HCT116 (cell line): ENCODE data around the gene FMO5. TPM values are rescaled to one million over a fixed set of nuclear protein-coding genes. Genes with fewer than 3 reads are reported as not detected.

Experiments
- ATAC-seq: fragments of 200-7000 bp; cut with Tn5 transposase; 2 replicates; pipeline ENCODE4 v1.9.1; 2020; ENCODE audit warnings: mild to moderate bottlenecking, moderate library complexity
- BruUV-seq: library from RNA; stranded (reverse); fragments of 400-500 nt; replicated peaks from 2 replicates; lab custom pipeline; 2021; lab: Mats Ljungman, UMichigan
- CTCF ChIA-PET: fragments of 300-600 bp; sonication (Branson Sonifier 250); formaldehyde crosslinking; loops from one replicate; lab custom pipeline; 2021; ENCODE audit warnings: antibody characterized with exemption; lab: Charles Lee
- POLR2A ChIA-PET: fragments of 300-600, 350-600 bp; sonication (Branson Sonifier 250); formaldehyde crosslinking; loops from one replicate; lab custom pipeline; 2021; ENCODE audit warnings: antibody characterized with exemption; lab: Charles Lee
- RAD21 ChIA-PET, 2 experiments: fragments of 300-600 bp; sonication (Branson Sonifier 250); formaldehyde crosslinking; loops; one replicate each; lab custom pipeline; 2023; ENCODE audit warnings: low total read pairs in 2 of 2; ENCODE audit not compliant: uncharacterized antibody in 2 of 2, unreplicated experiment in 2 of 2, low non-redundant PET in 1 of 2; lab: Charles Lee
- DNase-seq: peaks from one replicate; pipeline ENCODE4 v3.0.0-alpha.2; 2010; ENCODE audit warnings: low read depth, low spot score
- H2AFZ ChIP-seq: fragments of 200-600 bp; shearing (Covaris generic), sonication (generic); 2 replicates; pipeline ENCODE4 v1.6.1; 2017; ENCODE audit warnings: low read depth, mixed run types, mixed read lengths, antibody characterized with exemption, low read length; ENCODE audit not compliant: poor library complexity, severe bottlenecking
- H3K27ac ChIP-seq: 2 replicates; pipeline ENCODE4 v1.5.1; 2012; ENCODE audit warnings: low read depth, low read length
- H3K27me3 ChIP-seq: fragments of 200-600 bp; sonication (generic); 2 replicates; pipeline ENCODE4 v1.6.1; 2016; ENCODE audit warnings: mixed run types, low read length, mixed read lengths; ENCODE audit not compliant: insufficient read depth
- H3K36me3 ChIP-seq, 2 experiments: fragments of 200-500 bp in 1 of 2; fragments of 200-600 bp in 1 of 2; sonication (Bioruptor generic) in 1 of 2; sonication (generic) in 1 of 2; 2 replicates each; pipeline versions ENCODE4 v1.5.1 to v1.6.1; 2014 to 2016; ENCODE audit warnings: low read length in 2 of 2, inconsistent platforms in 1 of 2, mixed read lengths in 1 of 2, mixed run types in 1 of 2; ENCODE audit not compliant: insufficient read depth in 2 of 2, control insufficient read depth in 1 of 2
- H3K4me1 ChIP-seq, 2 experiments: fragments of 200-600 bp in 1 of 2; sonication (generic) in 1 of 2; 2 replicates each; pipeline versions ENCODE4 v1.5.1 to v1.6.1; 2012 to 2017; ENCODE audit warnings: low read length in 2 of 2, inconsistent platforms in 1 of 2, mild to moderate bottlenecking in 1 of 2, mixed read lengths in 1 of 2, mixed run types in 1 of 2, moderate library complexity in 1 of 2; ENCODE audit not compliant: insufficient read depth in 2 of 2, control insufficient read depth in 1 of 2
- H3K4me2 ChIP-seq: fragments of 200-600 bp; sonication (generic); 2 replicates; pipeline ENCODE4 v1.6.1; 2017; ENCODE audit warnings: mixed run types, low read length, mixed read lengths
- H3K4me3 ChIP-seq, 2 experiments: fragments of 200-600 bp in 1 of 2; sonication (generic) in 1 of 2; replicated peaks in 1 of 2; 2 replicates each; pipeline ENCODE4 v1.5.1; 2011 to 2016; ENCODE audit warnings: low read length in 2 of 2, control low read depth in 1 of 2, low read depth in 1 of 2, mild to moderate bottlenecking in 1 of 2, mixed read lengths in 1 of 2, mixed run types in 1 of 2
- H3K79me2 ChIP-seq: fragments of 200-600 bp; sonication (generic); 2 replicates; pipeline ENCODE4 v1.6.1; 2017; ENCODE audit warnings: mild to moderate bottlenecking, mixed run types, low read length, moderate library complexity, mixed read lengths; ENCODE audit not compliant: insufficient read depth
- H3K9ac ChIP-seq: fragments of 200-600 bp; sonication (generic); 2 replicates; pipeline ENCODE4 v1.6.1; 2016; ENCODE audit warnings: low read length, mixed read lengths
- H3K9me2 ChIP-seq: fragments of 200-600 bp; sonication (generic), shearing (Covaris generic); 2 replicates; pipeline ENCODE4 v1.6.1; 2017; ENCODE audit warnings: mixed run types, mild to moderate bottlenecking, moderate library complexity; ENCODE audit not compliant: insufficient read depth
- H3K9me3 ChIP-seq, 2 experiments: fragments of 200-500 bp in 1 of 2; fragments of 200-600 bp in 1 of 2; sonication (Bioruptor generic) in 1 of 2; sonication (generic) in 1 of 2; 2 replicates each; pipeline ENCODE4 v1.6.1; 2014 to 2017; ENCODE audit warnings: low read length in 2 of 2, mixed read lengths in 2 of 2, inconsistent platforms in 1 of 2, low read depth in 1 of 2, mild to moderate bottlenecking in 1 of 2, mixed run types in 1 of 2, moderate library complexity in 1 of 2; ENCODE audit not compliant: control insufficient read depth in 1 of 2, insufficient read depth in 1 of 2
- H4K20me1 ChIP-seq: fragments of 200-600 bp; sonication (generic), shearing (Covaris generic); 2 replicates; pipeline ENCODE4 v1.6.1; 2017; ENCODE audit warnings: mixed run types, mild to moderate bottlenecking, moderate library complexity; ENCODE audit not compliant: insufficient read depth
- ATF3 ChIP-seq: IDR thresholded peaks from 2 replicates; pipeline ENCODE4 v1.6.1; 2012
- CBX3 ChIP-seq: IDR thresholded peaks from 2 replicates; pipeline ENCODE4 v1.6.1; 2012; ENCODE audit warnings: low read depth
- EZH2 ChIP-seq: fragments of 200-600 bp; sonication (generic); IDR thresholded peaks from 2 replicates; pipeline ENCODE4 v1.6.1; 2017; ENCODE audit warnings: antibody characterized with exemption, mixed run types
- MAX ChIP-seq: IDR thresholded peaks from 2 replicates; pipeline ENCODE4 v1.6.1; 2012
- SP1 ChIP-seq: IDR thresholded peaks from 2 replicates; pipeline ENCODE4 v1.6.1; 2012; ENCODE audit warnings: low read depth
- ZBTB33 ChIP-seq: IDR thresholded peaks from 2 replicates; pipeline ENCODE4 v1.6.1; 2011; ENCODE audit warnings: mild to moderate bottlenecking, low read length, moderate library complexity; ENCODE audit not compliant: insufficient replicate concordance; ENCODE audit errors: extremely low read depth
- ZNF274 ChIP-seq: fragments of 200-500 bp; sonication (Bioruptor generic); IDR thresholded peaks from 2 replicates; pipeline ENCODE4 v1.6.1; 2014; ENCODE audit warnings: mild to moderate bottlenecking, low read depth, low read length, inconsistent platforms
- intact Hi-C: fragments of 100-400 bp; cut with micrococcal nuclease; formaldehyde crosslinking; loops from 2 replicates; pipeline ENCODE4 v1.10.0; 2022
- total RNA-seq: library from RNA; stranded (reverse); gene quantifications from one replicate; pipeline ENCODE4 v1.2.1, GENCODE V29; 2021; ENCODE audit not compliant: unreplicated experiment

FMO5 gene
- total RNA-seq, 1 experiment from 2014 or later, result 0.27 TPM

DNA sequence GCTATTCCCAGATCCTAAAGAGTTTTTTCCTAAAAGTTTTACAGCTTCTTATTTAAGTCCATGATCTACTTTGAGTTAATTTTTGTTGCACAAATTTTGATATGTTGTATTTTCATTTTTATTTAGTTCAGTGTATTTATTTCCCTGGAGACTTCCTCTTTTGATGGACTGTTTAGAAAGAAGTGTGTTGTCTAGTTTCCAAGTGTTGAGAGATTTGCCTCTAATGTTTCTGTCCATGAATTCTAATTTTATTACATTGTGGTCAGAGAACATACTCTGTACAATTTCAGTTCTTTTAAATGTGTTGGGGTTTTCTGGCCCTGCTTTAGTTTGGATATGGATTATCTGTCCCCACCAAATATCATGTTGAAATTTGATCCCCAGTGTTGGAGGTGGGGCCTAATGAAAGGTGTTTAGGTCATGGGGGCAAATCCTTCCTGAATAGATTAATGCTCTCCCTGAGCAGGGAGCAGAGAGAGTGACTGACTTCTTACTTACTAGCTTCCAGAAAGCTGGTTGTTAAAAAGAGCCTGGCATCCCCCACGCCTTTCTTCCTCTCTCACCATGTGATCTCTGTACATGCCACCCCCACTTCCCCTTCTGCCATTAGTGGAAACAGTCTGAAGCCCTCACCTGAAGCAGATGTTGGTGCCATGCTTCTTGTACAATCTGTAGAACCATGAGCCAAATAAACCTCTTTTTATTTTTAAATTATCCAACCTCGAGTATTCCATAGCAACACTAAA, 21.9 kb upstream of the FMO5 start:
- intact Hi-C loops, result no loop called here
- Histone ChIP-seq H3K9me3 (no peaks in the 10 kb centered on the region), H3K4me3 (no peak overlapping the region), H4K20me1 (peaks cover 18% of the 10 kb centered on the region; the same call in 1 of the 2 replicates), H3K9me2 (no peaks in the 10 kb centered on the region)
- RAD21 ChIA-PET, result no interaction called here
- no peak for TF ChIP-seq MAX
- TF ChIP-seq, all 23 proteins: peak for 0
- Histone ChIP-seq H3K79me2 (peaks cover 91% of the 10 kb centered on the region), H3K27me3 (no peaks in the 10 kb centered on the region), H3K4me1 (peaks cover 3 to 33% of the 10 kb centered on the region in 2 experiments; a peak in 3 of 4 replicates), H3K27ac (no peak overlapping the region), H3K36me3 (peaks cover 0 to 3% of the 10 kb centered on the region in 2 experiments; a peak in 1 of 4 replicates), H3K9ac (no peak overlapping the region), H2AFZ (no peak overlapping the region), H3K4me2 (peak overlapping the region; percentile 10)
- CTCF ChIA-PET, result no interaction called here
- no peak for ATAC-seq
- BruUV-seq, result no TSS peak
- POLR2A ChIA-PET, result no interaction called here
- no peak for DNase-seq

DNA sequence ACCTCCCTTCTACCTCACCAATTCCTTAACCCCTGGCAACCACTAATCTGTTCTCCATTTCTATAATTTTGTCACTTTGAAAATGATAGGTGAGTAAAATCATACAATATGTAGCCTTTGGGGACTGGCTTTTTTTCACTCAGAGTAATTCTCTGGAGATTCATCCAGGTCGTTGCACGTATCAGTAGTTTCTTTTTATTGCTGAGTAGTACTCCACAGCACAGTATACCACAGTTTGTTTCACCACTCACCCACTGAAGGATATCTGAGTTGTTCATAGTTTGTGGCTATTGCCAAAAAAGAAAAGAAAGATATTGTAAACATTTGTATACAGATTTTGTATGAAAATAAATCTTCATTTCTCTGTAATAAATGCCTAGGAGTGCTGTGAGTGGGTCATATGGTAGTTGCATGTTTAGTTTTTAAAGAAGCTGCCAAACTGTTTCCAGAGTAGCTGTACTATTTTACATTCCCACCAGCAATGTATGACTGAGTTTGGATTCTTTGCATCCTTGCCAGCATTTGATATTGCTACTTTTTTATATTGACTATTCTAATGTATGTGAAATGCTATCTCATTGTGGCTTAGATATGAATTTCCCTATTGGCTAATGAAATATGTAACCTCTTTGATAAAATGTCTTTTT, 21.0 kb upstream of the FMO5 start:
- CTCF ChIA-PET, result no interaction called here
- no peak overlapping the region for H3K27ac ChIP-seq
- no peak for ATAC-seq
- no TSS peak for BruUV-seq
- H4K20me1 ChIP-seq, result peaks cover 14% of the 10 kb centered on the region; the same call in 1 of the 2 replicates
- H3K9me2 ChIP-seq, result no peaks in the 10 kb centered on the region
- H3K27me3 ChIP-seq, result no peaks in the 10 kb centered on the region
- DNase-seq, result no peak
- H3K36me3 ChIP-seq, result no peaks in the 10 kb centered on the region
- no peak overlapping the region for H3K9ac ChIP-seq
- RAD21 ChIA-PET, result no interaction called here
- H3K4me2 ChIP-seq, result no peak overlapping the region; the same call in 1 of the 2 replicates
- H2AFZ ChIP-seq, result no peak overlapping the region
- H3K9me3 ChIP-seq, result no peaks in the 10 kb centered on the region
- TF ChIP-seq MAX, result no peak
- no peak for TF ChIP-seq CBX3
- TF ChIP-seq EZH2, result no peak
- no peak for TF ChIP-seq ATF3
- TF ChIP-seq ZBTB33, result no peak
- TF ChIP-seq ZNF274, result no peak
- no peak for TF ChIP-seq SP1
- intact Hi-C loops, result no loop called here
- H3K79me2 ChIP-seq, result peaks cover 82% of the 10 kb centered on the region
- POLR2A ChIA-PET, result no interaction called here
- H3K4me1 ChIP-seq, result peaks cover 8 to 35% of the 10 kb centered on the region in 2 experiments; a peak in 3 of 4 replicates
- H3K4me3 ChIP-seq, result no peak overlapping the region
